NCI-H2171 treated with DMSO at 0.1 percent for 48 hours (cell line): ENCODE results near the gene XYLT1.
A peak's percentile ranks its signal among the peaks of the same experiment; 100 is the strongest.
"Not testable (repeated sequence)": the region's sequence is repeated elsewhere in the genome, so short reads cannot be mapped to it uniquely, and the experiment has no call there.

Experiments
- DNase-seq: peaks from one replicate; lab custom pipeline; 2025; lab: John Stamatoyannopoulos, UW

Gene XYLT1

DNA sequence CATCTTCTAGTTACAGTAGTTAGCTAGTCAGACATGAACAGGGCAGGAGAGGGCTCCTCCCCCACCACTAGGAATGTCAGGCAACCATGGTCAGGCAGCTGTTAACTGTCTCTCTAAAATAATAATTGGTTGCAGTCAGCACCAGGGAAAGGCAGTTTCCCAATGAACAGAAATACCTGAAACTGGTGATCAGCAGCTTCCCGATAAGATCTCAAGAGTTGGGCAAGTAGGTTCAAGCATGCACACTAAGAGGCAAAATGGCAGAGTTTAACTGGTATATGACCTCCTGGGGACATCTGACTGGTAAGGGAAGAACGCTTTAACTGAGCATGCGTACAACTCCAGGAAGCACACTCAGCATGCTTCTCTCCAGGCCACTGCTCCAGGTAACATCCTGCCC is 12.6 kb upstream of the XYLT1 start:
- no peak for DNase-seq

GRCh38 chr16:17482341-17482740 is 11.6 kb upstream of the XYLT1 start:
- DNase-seq: not testable (repeated sequence)

DNA sequence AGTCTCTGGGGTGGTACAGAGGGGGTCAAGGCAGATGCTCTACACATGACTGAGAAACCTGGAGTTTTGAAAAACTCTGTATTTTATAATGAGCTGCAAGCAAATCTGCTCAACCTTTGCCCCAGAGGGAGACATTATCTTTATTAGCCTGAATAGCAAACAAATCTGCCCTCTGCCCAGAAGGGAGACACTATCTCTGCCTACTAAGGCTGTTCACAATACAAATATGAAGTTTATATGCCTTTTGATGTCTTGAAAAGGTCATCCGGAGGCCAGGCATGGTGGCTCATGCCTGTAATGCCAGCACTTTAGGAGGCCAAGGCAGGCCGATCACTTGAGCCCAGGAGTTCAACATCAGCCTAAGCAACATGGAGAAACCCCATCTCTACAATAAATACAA is 11.0 kb upstream of the XYLT1 start:
- no peak for DNase-seq

DNA sequence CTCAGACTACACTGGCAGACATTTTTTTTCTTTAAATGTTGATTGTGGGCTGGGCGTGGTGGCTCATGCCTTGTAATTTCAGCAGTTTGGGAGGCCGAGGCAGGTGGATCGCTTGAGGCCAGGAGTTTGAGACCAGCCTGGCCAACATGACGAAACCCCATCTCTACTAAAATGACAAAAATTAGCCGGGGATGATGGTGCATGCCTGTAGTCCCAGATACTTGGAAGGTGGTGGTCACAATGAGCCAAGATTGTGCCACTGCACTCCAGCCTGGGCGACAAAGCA is 6.4 kb upstream of the XYLT1 start:
- not testable (repeated sequence) for DNase-seq

GRCh38 chr16:17476414-17477259 is 5.9 kb upstream of the XYLT1 start:
- DNase-seq: peak; percentile 94

GRCh38 chr16:17475104-17475503 is 4.3 kb upstream of the XYLT1 start:
- DNase-seq: no peak

DNA sequence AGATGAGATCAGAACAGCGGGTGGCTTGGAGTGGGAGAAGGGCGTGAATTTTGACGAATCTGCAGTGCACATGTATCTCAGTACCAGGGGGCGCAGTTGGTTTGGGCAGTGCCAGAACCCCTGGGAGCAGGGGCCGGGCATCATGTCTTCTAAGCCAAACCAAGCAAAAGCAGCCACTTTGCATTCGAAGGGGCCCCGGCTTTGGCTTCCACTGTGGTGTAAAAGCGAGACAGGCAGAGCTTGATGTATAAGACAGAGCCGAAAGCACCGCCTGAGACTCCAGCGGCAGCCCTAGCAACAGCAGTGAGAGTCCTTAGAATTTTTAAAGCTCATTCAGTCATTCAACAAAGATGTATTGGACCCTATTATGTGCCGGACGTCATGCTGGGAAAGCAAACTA is 3.8 kb upstream of the XYLT1 start:
- no peak for DNase-seq

DNA sequence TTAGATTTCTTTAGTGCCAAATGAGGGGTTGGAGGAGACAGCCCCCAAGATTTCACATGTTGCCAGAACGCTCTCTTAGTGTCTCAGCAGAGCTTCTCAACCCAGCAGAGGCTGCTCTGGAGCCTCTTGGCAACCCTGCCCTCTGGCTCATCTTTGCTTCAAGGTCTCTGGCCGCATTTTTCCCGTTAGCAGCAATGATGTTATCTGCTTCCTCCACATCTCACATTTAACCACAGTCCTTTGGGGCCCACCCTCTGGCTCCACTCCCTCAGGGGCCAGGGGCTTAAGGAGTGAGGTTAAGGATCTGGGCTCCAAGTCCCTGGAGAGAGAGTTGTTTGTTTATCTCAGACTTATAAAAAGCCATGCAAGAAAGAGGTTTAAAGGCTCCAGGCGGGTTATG is 3.3 kb upstream of the XYLT1 start:
- no peak for DNase-seq

GRCh38 chr16:17471719-17472461 is 1.1 kb upstream of the XYLT1 start:
- DNase-seq: peak; percentile 33

- DNase-seq: peak; percentile 27
Measured at GRCh38 chr16:17470182-17470907, 415 bp downstream of the XYLT1 start.

DNA sequence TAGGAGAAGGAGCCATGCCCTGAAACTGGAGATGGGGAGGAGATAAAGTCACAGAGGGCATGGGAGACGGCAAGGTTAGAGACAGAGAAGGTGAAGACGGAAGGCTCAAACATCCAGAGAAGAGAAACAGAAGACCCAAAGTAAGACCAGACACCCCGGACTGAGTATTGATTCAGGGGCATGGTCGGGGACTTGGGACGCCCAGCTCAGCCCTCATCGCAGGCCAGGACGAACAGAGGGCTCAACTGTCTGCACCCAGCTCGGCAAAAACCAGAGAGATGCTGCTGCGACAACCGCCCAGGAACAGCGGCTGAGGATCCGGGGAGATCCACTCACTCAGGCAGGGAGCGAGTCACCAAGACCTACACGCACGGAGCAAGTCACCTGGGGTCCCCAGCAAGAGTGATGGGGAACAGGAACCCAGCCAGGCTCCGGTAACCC is 999 bp downstream of the XYLT1 start:
- peak; percentile 28 for DNase-seq

GRCh38 chr16:17469011-17469740 is 1.6 kb downstream of the XYLT1 start:
- DNase-seq: no peak

- DNase-seq: no peak
Measured at GRCh38 chr16:17468611-17469010, 2.1 kb downstream of the XYLT1 start.

DNA sequence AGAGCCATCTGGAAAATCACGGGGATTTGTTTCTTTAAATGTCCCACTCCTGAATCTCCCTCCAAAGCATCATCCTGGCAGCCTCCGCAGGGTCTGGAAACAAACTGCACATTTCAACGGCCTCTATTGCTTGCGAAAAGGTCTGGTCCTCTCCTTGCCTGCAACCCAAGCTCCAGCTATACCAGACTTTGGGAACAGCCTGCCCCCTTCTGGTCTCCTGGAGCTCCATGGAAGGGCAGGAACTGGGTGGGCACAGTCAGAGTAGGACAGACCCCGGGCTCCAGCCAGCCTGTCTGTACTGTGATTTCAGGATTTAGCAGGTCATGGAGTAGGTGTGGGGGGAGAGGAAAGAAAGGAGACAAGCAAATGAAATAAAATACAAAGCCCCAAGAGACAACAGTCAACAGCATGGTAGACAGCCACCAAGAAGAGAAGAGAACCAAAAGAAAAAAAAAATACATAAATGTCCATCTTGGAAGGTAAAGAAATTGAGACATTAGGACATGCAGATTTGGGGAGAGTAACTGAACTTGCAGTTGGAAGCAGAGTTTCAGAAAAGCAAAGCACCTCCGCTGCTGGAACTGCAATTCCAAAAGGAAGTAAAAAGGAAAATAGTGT is 2.7 kb downstream of the XYLT1 start:
- DNase-seq: peak; percentile 26

DNA sequence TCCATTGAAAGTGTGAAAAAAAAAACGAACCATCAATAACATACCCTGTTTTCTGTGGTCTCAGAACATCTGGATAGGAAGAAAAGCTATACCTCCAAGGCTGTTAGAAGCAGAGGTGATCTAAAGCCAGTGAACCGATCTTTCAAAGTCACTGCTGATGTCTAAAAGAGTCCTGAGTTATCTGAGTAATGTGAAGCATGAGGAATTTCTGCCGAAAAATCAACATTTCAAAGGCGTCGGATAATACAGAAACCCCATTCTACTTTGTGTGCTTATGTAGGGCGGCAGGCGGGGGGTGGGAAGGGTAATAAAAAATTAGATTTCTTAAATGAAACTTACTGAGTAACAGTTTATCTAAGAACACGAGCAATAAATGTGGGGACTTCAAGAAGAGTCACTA is 3.9 kb downstream of the XYLT1 start:
- DNase-seq: no peak

- DNase-seq: no peak
Measured at GRCh38 chr16:17465460-17465859, 5.3 kb downstream of the XYLT1 start.

- DNase-seq: no peak
Measured at GRCh38 chr16:17463335-17463734, 7.4 kb downstream of the XYLT1 start.

DNA sequence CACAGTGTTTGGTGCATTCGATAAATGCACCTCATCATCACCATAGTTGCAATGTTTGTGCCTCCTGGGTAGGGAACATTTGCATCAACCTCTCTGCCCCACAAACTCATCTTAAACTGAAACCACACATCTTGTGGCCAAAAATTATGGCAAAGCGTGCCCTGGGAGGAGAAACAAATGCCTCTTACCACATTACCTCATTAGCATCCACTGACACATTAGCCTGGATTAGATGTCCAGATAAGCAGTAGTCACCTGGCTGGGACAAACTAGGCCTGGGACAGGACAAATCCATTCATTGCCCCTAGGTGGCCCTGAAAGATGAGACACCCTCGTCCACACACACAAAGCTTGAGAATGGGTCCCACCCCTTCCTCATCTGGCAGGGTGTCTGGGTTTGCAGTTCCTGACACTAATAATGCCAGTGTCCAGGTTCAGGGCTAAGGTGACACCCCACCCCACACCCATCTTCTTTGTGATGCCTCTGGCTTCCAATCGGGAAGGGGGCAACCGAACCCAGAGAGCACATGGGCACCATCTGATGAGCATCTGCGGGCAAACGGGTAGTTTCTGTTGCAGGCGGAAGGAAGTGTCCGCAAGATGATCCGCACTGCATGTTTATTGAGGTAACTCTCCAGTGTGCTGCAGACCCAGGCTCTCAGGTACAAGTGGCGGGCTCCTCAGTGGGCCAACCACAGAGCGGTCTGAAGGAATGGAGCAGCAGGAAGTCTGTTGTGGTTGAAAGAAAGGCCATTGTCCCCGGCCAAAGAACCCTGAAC is 8.6 kb downstream of the XYLT1 start:
- DNase-seq: peak; percentile 8

DNA sequence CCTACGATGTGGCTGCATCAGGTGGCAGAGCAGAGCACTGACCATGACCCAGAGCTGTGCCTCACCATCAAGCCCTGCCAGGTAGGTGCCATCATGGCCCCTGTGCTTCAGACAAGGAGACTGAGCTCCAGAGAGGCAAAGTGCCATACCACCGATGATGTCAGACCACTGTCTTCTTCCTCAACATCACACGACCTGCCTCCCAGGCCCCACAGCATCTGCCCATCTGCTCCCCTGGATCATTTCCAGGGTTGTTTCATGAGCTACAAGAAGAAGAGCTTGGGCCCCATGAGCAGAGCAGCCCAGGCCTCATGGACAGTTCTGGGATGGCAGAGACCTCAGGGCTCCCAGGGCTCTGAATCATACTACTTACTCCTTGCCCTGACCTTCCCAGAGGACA is 9.9 kb downstream of the XYLT1 start:
- DNase-seq: peak; percentile 86

DNA sequence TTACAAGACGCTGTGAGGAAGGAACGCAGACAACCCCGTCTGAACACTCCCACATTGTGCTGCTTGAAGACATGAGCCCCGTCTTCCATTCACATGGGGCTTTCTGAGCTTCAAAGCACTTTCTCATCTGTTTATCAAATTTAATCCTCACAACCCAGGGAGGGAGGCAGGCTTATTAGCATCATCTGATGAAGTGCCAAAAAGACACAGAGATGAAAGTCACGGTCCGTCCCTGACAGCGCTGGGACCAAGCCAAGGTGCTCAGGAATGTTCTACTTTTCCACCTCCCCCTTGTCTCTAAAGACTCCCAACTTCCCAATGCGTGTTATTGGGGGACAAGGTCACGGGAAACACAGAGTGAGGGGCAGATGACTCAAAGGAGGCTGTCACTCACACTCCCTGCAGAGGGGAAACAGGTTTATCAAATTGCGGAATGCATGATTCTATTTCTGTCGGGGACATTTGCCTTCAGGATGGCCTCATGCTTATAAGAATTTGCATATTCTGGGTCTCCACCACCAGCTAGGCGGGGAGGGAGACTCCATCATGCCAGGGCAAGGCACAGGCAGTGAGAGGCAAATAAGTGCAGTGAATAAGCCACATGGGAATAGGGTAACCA is 10.7 kb downstream of the XYLT1 start:
- peak; percentile 70 for DNase-seq
